Sigmoid colon (tissue), 4 donors: Measurements from ENCODE around the gene FSD1.

Source experiments
- EP300 ChIP-seq, 4 donors: sonication (generic); formaldehyde crosslinking; IDR thresholded peaks; one replicate each; pipeline ENCODE4 v1.6.1; 2017; ENCODE audit warnings: antibody characterized with exemption in 4 of 4
- POLR2A ChIP-seq, 2 donors: fragments of 450-650 bp; IDR thresholded peaks; one replicate each; pipeline ENCODE4 v1.6.1; 2016; ENCODE audit warnings: antibody characterized with exemption in 2 of 2, mild to moderate bottlenecking in 2 of 2, moderate library complexity in 2 of 2
- TF ChIP-seq, protein P1 (sequence below), 4 experiments: fragments of 450-650 bp in 3 of 4; fragments of 200-600 bp in 1 of 4; IDR thresholded peaks; one replicate each; pipeline ENCODE4 v1.5.1; 2016 to 2019; ENCODE audit warnings: antibody characterized with exemption in 4 of 4, mild to moderate bottlenecking in 3 of 4, moderate library complexity in 2 of 4

DNA sequence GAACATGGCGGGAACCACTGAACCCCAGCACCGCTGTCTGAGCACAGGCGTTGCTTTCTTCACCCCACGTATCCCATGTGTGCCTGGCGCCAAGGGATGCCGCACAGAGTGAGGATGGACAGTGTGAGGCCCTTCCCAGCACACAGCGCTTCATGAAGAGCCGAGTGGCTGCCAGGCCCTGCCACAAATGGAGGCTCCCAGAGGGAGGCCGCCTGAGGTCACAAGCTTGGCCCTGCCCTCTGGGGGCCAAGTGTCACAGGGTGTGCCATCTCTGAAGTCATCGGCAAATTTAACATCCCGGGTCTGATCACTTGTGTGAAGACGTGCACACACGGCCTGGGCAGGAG is 63.4 kb downstream of the FSD1 start:
- TF ChIP-seq, protein P1, sequence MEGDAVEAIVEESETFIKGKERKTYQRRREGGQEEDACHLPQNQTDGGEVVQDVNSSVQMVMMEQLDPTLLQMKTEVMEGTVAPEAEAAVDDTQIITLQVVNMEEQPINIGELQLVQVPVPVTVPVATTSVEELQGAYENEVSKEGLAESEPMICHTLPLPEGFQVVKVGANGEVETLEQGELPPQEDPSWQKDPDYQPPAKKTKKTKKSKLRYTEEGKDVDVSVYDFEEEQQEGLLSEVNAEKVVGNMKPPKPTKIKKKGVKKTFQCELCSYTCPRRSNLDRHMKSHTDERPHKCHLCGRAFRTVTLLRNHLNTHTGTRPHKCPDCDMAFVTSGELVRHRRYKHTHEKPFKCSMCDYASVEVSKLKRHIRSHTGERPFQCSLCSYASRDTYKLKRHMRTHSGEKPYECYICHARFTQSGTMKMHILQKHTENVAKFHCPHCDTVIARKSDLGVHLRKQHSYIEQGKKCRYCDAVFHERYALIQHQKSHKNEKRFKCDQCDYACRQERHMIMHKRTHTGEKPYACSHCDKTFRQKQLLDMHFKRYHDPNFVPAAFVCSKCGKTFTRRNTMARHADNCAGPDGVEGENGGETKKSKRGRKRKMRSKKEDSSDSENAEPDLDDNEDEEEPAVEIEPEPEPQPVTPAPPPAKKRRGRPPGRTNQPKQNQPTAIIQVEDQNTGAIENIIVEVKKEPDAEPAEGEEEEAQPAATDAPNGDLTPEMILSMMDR (IDR thresholded peaks at IDR 0.05): no peak
- no peak for TF ChIP-seq EP300 (IDR thresholded peaks at IDR 0.05)
- no peak for TF ChIP-seq POLR2A (IDR thresholded peaks at IDR 0.05)
